Measurements from ENCODE around the gene FSTL4.

GRCh38 chr5:133562554-133562953 lies 49.8 kb downstream of the FSTL4 start:
- TF ChIP-seq CTCF (IDR thresholded peaks at IDR 0.05) (no peak), POLR2A (IDR thresholded peaks at IDR 0.05) (no peak)

All from lower leg skin (tissue), 3 donors.